ENCODE measurements around the gene SPATA46. TPM values are rescaled to one million over a fixed set of nuclear protein-coding genes. Genes with fewer than 3 reads are reported as not detected.

The SPATA46 gene
- total RNA-seq, 3 donors from 2014 or later (not counting 1 experiment from before 2014, with no cell fraction given) = not detected

- WGBS (ENCODE audit: insufficient coverage) = 96% methylated on average over 36 of the region's 36 CpGs
Observed at GRCh38 chr1:162367073-162367472, 9.6 kb downstream of the SPATA46 start.

GRCh38 chr1:162366671-162367070, 10.0 kb downstream of the SPATA46 start:
- Histone ChIP-seq H3K27me3 (ENCODE audit: control insufficient read depth, insufficient read depth, low read length) (no peaks in the 10 kb centered on the region), H3K27ac (ENCODE audit: low read length) (no peak overlapping the region), H3K4me1 (ENCODE audit: control insufficient read depth, insufficient read depth, low read length) (no peaks in the 10 kb centered on the region), H3K9me3 (ENCODE audit: control insufficient read depth, insufficient read depth, low read length) (no peaks in the 10 kb centered on the region), H3K4me3 (ENCODE audit: low read length) (no peak overlapping the region), H3K36me3 (ENCODE audit: control insufficient read depth, insufficient read depth, low read length) (no peaks in the 10 kb centered on the region)
- H3K27ac Mint-ChIP-seq = no peak overlapping the region
- no peaks in the 10 kb centered on the region for H3K36me3 Mint-ChIP-seq
- ATAC-seq (peak in 1 of 3 donors; percentile 60), DNase-seq (no peak)
- intact Hi-C loops (cut with micrococcal nuclease) = no loop called here
- no peaks in the 10 kb centered on the region for H3K9me3 Mint-ChIP-seq
- no peaks in the 10 kb centered on the region for H3K27me3 Mint-ChIP-seq (ENCODE audit: low read depth in 2 of 2)
- H3K4me1 Mint-ChIP-seq = no peaks in the 10 kb centered on the region
- TF ChIP-seq, protein P1, sequence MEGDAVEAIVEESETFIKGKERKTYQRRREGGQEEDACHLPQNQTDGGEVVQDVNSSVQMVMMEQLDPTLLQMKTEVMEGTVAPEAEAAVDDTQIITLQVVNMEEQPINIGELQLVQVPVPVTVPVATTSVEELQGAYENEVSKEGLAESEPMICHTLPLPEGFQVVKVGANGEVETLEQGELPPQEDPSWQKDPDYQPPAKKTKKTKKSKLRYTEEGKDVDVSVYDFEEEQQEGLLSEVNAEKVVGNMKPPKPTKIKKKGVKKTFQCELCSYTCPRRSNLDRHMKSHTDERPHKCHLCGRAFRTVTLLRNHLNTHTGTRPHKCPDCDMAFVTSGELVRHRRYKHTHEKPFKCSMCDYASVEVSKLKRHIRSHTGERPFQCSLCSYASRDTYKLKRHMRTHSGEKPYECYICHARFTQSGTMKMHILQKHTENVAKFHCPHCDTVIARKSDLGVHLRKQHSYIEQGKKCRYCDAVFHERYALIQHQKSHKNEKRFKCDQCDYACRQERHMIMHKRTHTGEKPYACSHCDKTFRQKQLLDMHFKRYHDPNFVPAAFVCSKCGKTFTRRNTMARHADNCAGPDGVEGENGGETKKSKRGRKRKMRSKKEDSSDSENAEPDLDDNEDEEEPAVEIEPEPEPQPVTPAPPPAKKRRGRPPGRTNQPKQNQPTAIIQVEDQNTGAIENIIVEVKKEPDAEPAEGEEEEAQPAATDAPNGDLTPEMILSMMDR (IDR thresholded peaks at IDR 0.05) = no peak
- peak overlapping the region; percentile 55 for H3K4me3 Mint-ChIP-seq
- WGBS (ENCODE audit: insufficient coverage) = 94% methylated on average over 9 of the region's 9 CpGs

More at GRCh38 chr1:162367073-162367472, 9.6 kb downstream of the SPATA46 start:
- DNase-seq (no peak), ATAC-seq (peak in 2 of 3 donors; percentile 26 to 66)
- no peaks in the 10 kb centered on the region for H3K4me1 ChIP-seq (ENCODE audit: control insufficient read depth, insufficient read depth, low read length)
- TF ChIP-seq, protein P1 (IDR thresholded peaks at IDR 0.05) = no peak
- Mint-ChIP-seq H3K36me3 (no peaks in the 10 kb centered on the region), H3K27me3 (ENCODE audit: low read depth in 2 of 2) (no peaks in the 10 kb centered on the region), H3K4me3 (peak overlapping the region; percentile 55), H3K27ac (no peak overlapping the region), H3K4me1 (peaks cover under 1 to 2% of the 10 kb centered on the region in 2 donors), H3K9me3 (no peaks in the 10 kb centered on the region)
- H3K36me3 ChIP-seq (ENCODE audit: control insufficient read depth, insufficient read depth, low read length) = no peaks in the 10 kb centered on the region
- no peak overlapping the region for H3K4me3 ChIP-seq (ENCODE audit: low read length)
- intact Hi-C loops (cut with micrococcal nuclease) = no loop called here
- no peaks in the 10 kb centered on the region for H3K9me3 ChIP-seq (ENCODE audit: control insufficient read depth, insufficient read depth, low read length)
- H3K27ac ChIP-seq (ENCODE audit: low read length) = no peak overlapping the region
- no peaks in the 10 kb centered on the region for H3K27me3 ChIP-seq (ENCODE audit: control insufficient read depth, insufficient read depth, low read length)

DNA sequence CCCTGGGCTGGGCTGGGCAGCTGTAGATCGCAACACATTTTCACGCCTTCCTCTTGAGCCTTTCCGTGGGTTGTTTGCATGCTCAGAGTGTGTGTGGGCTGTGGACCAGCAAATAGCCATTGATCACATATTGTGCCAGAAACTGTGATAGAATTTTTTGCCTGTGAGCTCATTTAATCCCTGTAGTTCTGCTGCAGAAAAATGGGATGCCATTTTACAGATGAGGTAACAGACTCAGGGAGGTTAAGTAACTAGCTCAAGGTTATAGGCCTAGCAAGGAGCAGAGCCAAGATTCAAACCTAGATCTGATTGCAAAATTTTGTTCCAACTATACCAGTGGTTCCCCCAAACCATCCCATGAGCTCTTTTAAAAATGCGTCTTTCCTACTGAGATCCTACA, 10.5 kb downstream of the SPATA46 start:
- Mint-ChIP-seq H3K4me1 (no peaks in the 10 kb centered on the region), H3K27ac (no peak overlapping the region), H3K9me3 (no peaks in the 10 kb centered on the region), H3K36me3 (no peaks in the 10 kb centered on the region), H3K27me3 (ENCODE audit: low read depth in 2 of 2) (no peaks in the 10 kb centered on the region), H3K4me3 (no peak overlapping the region)
- no peaks in the 10 kb centered on the region for H3K27me3 ChIP-seq (ENCODE audit: control insufficient read depth, insufficient read depth, low read length)
- H3K36me3 ChIP-seq (ENCODE audit: control insufficient read depth, insufficient read depth, low read length) = no peaks in the 10 kb centered on the region
- ATAC-seq (no peak), DNase-seq (no peak)
- intact Hi-C loops (cut with micrococcal nuclease) = no loop called here
- TF ChIP-seq, protein P1 (IDR thresholded peaks at IDR 0.05) = no peak
- H3K4me1 ChIP-seq (ENCODE audit: control insufficient read depth, insufficient read depth, low read length) = no peaks in the 10 kb centered on the region
- no peaks in the 10 kb centered on the region for H3K9me3 ChIP-seq (ENCODE audit: control insufficient read depth, insufficient read depth, low read length)
- H3K27ac ChIP-seq (ENCODE audit: low read length) = no peak overlapping the region
- H3K4me3 ChIP-seq (ENCODE audit: low read length) = no peak overlapping the region
- WGBS (ENCODE audit: insufficient coverage) = 49% methylated on average over 4 of the region's 4 CpGs

- no peak overlapping the region for H3K27ac Mint-ChIP-seq
- intact Hi-C loops (cut with micrococcal nuclease) = no loop called here
- no peaks in the 10 kb centered on the region for H3K4me1 Mint-ChIP-seq
- Histone ChIP-seq H3K36me3 (ENCODE audit: control insufficient read depth, insufficient read depth, low read length) (no peaks in the 10 kb centered on the region), H3K27me3 (ENCODE audit: control insufficient read depth, insufficient read depth, low read length) (no peaks in the 10 kb centered on the region), H3K4me3 (ENCODE audit: low read length) (no peak overlapping the region), H3K9me3 (ENCODE audit: control insufficient read depth, insufficient read depth, low read length) (no peaks in the 10 kb centered on the region), H3K4me1 (ENCODE audit: control insufficient read depth, insufficient read depth, low read length) (peaks cover 3% of the 10 kb centered on the region), H3K27ac (ENCODE audit: low read length) (no peak overlapping the region)
- no peaks in the 10 kb centered on the region for H3K27me3 Mint-ChIP-seq (ENCODE audit: low read depth in 2 of 2)
- ATAC-seq (no peak), DNase-seq (no peak)
- no peak overlapping the region for H3K4me3 Mint-ChIP-seq
- 94% methylated on average over 10 of the region's 10 CpGs for WGBS (ENCODE audit: insufficient coverage)
- H3K9me3 Mint-ChIP-seq = no peaks in the 10 kb centered on the region
- no peaks in the 10 kb centered on the region for H3K36me3 Mint-ChIP-seq
- TF ChIP-seq, protein P1 (IDR thresholded peaks at IDR 0.05) = no peak
Observed at GRCh38 chr1:162365284-162366020, 11.2 kb downstream of the SPATA46 start.
